ENCODE results near the gene SERTAD2. TPM values are rescaled to one million over a fixed set of nuclear protein-coding genes. Genes with fewer than 3 reads are reported as not detected.
A peak's percentile ranks its signal among the peaks of the same experiment; 100 is the strongest.

Gene SERTAD2
- total RNA-seq, 1 experiment from 2014 or later: 17.3 TPM

DNA sequence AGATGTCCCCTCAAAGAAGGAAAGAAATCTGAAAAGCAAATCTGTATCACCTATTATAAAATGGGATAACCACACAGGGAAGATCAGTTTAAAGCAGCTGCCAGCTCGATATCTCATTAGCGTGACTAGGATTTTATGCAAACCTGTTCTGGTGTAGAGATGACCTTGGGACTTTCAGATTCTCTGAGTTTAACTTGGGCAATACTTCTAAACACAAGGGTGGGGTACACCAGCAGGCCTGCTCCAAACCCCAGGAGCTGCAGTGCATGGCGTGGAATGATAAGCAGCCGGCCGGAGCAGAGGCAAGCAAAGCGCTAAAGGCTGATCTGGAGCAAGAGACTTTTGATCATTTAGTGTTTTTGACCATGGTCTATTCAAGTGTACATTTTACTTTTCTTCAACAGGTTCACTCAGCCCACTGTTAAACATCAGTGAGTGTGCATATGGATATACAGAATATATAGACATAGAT lies 4.7 kb downstream of the SERTAD2 start:
- no peak for DNase-seq (ENCODE audit: low read depth)

DNA sequence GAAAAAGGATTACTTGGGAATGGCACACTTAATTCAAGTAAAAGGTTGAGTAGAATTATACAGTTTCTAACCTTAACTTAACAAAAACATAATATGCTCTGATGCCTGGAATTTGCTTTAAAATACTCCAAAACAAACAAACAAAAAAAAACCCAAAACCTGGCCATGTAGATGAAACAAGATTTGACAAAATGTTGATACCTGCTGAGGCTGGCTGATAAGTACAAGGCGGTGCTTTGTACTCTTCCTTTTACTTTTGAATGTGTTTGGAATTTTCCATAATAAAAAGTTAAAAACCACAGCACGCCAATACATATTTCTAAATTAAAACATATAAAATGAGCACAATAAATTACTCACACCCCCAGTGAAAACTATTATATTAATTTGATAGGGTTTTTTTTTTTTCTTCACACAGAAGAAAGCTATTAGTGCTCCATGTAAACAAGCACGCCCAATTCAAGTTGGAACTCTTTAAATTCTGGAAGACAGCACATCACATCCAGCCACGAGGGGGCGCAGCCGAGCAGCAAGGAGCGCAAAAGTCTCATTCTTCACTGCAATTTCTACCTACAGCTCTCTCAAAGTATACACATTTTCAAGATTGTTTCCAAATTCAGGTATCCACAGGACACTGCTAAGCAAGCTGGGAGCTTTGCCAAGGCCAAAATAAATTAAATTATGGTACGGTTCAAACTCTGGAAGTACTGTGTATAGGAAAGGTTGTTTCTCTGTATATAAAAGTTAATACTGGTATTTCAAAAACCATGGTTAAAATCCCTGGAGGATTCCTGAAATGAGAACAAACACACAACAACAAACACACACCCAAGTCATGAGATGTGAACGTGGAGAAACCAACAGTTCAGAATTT lies 7.5 kb downstream of the SERTAD2 start:
- peak; percentile 64 for DNase-seq (ENCODE audit: low read depth)

DNA sequence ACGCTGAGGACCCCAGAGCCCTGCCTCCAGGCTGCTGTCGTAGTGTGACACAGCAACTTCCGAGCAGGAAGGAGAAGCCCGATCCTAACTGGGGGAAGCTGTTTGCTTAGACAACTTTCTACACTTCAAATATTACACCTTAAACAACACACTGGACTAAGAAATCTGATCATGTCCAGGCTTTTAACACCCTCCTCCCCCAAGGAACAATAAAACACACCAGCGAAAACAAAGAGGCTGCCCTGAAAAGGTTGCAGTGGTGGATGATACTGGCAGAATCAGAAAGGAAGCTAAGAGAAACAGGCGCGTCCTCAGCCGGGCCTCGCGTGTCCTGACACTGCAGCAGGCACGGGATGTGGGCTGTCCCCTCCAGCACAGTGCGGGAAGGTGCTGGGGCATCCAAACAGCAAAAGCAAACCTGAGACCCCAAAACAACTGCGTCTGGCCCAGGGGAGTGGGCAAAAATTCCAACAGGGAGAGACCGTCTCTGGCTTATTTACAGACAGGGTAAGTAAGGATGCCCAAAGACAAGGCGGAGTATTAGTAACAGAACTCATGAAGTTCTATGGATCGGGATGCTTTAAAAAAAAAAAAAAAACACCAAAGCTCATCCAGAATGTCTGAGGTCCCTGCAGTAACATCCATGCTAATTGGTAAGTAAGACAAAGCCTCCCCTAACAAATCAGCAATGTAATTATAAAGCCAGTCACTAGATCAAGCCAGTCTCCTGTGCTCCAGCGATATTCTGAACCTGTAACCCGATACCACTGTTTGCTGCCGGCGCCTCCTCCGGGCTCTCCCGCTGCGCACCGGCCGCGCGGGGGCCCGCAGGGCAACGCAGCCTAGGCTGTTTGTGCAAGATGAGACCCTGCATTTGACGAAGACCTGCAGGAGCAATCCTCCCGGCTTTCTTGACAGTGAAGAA lies 9.0 kb downstream of the SERTAD2 start:
- peak; percentile 69 for DNase-seq (ENCODE audit: low read depth)

DNA sequence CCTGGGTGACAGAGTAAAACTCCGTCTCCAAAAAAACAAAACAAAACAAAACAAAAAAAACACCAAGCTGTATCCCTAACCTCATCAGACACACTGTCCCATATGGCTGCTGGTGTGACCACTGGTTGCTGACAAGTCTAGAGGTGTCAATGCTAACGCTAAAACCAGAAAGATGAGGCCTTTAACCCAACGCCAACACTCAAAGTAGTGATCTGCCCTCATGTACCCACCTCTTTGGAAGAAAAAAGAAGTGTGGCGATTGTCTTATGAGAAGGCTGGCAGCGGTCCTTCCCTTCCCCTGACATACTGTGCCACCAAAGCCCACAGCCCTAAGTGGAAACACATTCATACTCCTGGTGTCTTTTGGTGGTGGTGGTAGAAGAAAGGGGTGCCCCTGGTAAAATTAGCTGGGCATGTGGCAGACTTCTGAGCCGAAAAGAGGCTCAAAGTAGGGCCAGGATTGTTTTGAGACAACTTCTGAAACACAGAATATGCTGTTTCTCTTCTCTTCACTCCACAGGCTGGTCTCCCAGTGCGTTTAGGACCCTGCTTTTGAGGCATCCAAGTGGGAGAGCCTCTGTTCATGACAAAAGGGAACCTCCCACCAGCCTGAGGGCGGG lies 9.8 kb downstream of the SERTAD2 start:
- no peak for DNase-seq (ENCODE audit: low read depth)

DNA sequence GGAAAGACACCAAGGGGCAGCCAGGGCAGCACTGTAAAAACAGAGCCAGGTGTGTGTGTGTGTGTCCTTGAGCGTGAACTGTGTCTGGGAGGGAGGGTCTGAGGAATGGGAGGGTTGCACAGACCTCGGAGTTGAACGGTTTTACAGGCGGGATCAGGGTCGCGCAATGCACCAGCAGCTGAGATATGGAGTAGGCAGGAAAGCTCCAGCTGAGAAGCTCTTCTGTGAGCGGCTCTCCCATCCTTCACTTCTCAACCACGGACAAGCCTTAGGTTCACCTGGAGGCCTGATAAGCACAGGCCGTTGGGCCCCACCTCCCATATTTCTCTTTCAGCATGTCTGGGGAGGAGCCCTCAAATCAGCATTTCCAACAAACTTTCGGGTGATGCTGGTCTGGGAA lies 12.1 kb downstream of the SERTAD2 start:
- no peak for DNase-seq (ENCODE audit: low read depth)

DNA sequence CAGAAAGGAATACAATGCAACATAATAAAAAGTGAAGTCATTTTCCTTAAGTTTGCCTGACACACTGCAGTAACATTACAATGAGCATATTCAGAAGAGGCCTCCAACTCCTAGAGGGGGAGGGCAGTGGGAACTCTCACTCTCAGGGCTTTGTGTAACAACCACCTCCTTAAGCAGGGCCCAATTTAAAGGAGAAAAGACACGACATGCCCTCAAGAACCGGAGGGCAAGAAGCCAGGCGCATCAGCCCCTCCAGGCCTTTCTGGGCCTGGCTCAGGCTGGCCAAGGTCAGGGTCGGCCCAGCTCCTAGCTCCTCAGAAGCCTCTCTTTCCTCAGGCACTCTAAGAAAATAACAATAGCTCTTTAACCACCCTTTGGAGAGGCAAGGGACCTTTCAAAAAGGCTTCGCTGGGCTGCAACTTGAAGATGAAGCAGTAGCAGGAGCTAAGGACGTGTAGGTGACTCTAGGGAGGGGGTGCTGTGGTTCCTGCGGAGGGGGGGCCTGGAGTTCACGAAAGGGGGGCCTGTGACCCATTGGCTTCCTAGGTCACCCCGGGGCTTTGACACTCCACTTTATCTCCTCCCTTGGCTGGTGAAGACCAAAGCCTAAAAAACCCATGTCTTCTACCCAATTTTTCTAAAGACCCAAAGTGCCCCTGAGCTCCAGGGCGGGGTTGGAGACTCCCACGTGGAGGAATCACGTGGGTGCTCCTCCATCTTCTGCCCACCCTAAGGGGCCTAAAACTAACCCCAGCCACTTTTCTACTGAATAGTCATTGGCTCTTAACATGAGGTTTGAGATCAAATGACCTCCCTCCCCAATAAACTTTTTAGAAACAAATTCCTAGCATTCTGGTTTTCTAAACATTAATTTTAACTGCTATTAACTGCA lies 13.3 kb downstream of the SERTAD2 start:
- DNase-seq (ENCODE audit: low read depth): no peak

DNA sequence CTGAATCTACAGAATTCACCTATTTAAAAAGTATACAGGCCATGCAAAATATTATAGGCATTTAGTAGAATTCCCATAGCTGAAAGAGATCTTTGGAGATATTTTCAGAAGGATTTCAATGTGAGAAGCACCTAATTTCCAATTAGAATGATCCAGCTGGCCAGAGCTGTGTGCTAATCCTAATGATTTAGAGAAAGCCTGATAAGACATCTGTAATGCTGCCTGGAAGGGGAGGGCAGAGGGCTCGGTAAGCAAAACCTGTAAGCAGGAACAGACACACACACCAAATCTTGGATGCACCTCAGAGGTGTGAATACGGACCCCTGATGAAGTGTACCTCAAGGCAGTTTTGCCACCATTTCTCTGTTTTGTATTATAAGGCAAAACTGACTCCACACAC lies 14.0 kb downstream of the SERTAD2 start:
- DNase-seq (ENCODE audit: low read depth): no peak

DNA sequence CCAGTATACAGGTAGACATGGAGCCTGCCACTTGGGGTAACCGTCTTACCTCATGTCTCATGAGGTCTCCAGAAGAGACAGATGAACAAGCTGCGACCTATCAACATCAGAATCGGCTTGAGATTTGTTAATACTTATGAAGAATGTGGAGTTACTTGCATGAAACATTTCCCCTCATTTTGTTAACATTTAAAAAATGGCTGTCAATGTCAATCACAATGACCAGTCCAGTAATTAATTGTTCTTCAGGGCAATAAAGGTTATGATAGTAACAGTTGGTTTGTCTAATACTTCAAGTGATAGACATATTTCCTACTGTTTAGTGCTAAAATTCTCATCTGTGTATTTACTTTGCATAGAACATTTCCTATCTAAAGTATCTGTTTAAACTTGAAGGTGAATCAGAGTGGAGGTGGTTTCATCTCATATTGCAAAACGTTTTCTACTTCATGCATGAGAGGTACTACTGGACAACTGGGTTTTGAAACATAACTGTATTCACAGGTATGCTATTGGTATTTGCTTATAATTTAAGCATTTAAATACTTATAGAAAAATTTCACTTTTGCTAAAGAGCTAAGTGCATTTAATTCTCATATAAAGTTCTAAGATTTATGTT lies 15.1 kb downstream of the SERTAD2 start:
- DNase-seq (ENCODE audit: low read depth): no peak

DNA sequence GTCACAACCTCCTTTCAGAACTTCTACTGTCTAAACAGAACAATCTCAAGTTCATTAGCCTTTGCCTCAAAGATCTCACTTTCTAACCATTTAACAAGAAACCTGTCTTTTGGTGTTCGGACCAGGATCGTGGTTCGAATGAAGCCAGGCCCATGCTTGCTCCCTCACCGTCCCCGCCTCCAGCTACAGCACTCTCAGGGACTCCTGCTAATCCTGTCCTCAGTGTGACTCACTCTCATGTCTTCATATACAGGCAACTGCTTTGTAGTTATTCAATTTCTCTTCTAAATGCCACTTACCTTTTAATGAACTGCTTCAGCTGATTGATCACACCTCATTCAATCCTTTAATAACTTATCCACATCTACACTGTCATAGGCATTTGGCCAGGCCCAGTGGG lies 15.8 kb downstream of the SERTAD2 start:
- DNase-seq (ENCODE audit: low read depth): no peak

DNA sequence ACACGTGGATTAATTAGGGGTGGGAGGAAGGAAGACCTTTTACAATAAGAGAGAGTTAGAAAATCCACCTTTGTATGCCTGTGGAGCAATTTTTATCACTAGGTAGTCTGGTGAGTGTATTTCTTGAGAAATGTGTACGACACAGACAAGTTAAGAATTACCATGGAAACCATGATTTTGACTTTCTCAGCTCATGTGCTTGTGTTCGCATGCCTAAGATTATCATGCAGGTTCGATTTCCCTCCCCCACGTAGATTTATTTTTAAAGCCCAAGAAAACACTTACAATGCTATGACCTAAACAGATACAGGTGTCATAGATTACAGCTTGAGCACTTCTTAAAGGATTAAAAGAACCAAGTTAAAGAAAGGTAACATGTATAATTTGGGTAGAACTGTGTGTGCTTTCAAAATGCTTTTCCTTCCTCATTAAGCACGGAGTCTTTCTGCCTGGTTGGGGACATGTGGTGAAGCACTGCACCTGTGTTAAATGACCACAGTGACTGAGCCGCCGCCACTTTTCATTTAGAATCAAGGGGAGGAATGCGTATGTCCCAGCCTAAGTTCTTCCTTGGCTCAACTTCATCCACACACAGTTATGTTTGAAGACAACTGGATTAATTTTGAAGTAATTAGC lies 16.6 kb downstream of the SERTAD2 start:
- no peak for DNase-seq (ENCODE audit: low read depth)

DNA sequence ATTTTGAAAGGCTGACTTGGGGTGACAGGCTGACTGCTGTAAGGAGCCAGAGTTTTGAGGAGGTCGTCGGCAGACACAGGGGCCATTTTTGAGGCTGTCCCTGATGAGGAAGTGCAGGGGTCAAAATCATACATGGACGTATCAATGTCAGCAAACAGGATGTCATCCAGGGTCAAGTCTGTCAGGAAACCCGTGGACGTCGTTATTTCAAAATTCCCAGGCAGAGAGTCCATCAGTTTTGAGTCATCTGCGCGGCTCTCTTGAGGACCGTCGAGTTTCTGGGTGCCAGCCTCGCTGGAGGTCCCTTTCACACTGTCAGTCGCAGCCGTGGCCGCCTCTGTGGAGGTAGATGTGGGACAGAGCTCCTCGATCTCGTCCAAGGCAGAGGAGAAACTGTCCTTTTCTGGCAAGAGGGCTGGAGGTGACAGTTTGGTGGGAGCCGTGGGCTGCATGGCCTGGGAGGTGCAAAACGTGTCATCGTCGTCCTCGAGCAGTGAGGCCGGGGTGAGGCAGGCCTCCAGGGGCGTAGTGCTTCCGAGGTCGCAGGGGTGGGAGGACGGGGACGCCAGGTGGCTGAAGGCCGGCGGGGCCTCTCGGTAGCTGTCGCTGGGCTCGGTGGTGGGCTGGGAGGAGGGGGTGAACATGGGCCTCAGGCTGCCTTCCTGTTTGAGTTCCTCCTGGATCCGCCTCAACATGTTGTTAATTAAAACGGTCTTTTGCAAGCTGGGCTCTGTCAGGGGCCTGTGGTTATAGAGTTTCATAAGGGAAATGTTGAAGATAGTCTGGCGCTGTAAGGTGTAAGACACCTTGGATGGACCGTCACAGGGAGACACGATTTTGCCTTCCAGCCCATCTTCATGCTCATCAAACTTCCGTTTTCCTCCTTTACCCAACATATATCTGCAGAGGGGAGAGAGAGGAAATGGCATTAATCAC lies 17.5 kb downstream of the SERTAD2 start:
- DNase-seq (ENCODE audit: low read depth): no peak

DNA sequence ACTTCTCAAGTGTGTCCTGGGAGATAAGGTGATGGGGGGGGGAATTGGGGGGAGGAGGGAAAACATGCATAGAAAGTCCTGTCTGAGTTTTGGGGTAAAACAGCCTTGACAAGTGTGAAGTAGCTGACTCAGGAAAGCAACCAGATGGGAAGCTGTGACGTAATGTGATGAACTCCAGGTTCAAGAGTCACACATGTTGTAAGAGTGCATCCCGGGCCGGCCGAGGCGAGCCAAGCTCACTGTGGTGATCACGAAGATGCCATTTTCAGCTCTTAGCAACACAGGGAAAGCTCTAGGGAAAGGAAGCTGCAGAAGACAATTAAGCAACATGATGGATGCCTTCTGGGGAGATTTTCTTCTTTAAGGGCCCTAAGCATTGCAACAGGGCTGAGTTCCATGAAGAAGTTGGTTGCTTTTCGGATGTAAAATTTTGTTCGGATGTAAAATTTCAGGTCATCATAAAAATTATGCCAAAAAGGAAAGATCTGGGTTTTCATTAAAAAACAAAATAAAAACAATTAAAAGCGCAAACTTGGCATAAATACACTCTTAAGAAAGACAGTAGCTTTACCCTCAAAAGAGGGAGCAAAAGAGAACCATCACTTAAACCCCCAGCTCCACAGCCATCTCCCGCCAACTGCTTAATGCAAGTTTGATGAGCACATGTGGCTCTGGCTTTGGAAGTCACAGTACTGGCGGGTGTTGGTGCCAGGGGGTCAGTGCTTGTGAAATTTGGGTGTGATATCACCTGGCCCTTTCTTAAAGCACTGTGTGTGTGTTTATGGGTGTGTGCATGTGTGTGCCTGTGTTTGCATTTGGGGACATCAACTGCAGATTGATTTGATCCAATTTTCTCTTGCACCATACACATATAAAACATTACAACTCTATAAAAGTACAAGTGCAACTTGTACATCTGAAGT lies 19.1 kb downstream of the SERTAD2 start:
- no peak for DNase-seq (ENCODE audit: low read depth)

DNA sequence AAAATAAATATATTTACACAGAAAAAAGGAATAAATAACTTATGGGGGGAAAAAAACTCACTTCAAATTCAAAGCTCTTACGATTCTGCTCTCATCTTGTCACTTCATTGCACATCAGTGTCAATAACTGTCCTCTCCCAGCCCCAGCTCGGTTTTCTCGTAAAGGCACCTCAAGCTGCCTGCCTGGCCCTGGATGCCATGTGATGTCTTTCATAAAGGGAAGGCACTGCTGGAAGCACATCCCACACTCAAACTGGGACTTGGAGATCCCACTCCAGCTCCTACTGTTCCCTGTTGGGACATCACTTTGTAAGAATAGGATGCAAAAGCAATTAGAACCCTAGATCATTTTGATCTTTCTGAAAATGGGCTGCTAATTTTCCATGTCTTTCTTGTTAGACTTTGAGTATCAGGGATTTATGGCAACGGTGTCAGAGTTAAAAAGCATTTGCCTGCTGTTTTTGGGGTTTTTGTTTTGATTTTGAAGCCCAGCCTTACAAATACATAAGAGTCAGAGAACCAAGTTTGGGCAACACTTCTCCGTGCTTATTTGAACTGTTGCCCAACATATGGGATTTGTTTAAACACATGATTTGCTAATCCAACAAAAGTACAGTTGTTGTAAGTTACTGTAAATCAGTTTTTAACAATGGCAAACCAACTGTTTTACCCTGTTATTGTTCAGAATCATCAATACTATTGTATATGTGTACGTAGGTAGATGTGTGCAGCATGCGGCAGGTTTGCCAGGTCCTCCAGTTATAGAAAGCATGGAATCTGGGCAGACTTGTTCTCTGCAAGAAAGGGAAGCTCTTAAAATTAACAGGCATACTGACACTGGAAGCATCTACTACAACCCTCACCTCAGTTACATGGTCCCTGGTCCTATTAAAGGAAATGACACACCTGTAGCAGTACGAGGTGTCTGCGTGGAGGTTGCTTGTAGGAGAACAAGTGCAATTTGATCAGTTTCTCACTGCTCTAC lies 20.6 kb downstream of the SERTAD2 start:
- no peak for DNase-seq (ENCODE audit: low read depth)

DNA sequence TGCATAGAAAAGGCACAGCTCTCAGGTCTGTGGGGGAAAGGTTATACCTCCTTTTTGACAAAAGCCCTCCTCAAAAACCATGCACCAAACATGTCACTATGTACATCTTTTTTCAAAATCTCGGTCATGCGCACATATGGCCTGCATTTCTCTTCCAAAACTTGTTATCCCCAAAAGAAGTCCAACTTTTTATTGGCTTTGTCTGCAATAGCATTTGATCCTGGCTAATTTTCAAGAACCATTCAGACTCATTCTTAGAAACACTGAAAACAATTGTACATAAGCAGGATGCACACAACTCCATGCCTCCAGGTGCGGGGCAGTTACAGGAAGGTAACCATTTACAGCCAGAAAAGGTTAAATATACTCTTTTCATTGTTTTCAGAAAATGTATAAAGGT lies 21.9 kb downstream of the SERTAD2 start:
- no peak for DNase-seq (ENCODE audit: low read depth)

DNA sequence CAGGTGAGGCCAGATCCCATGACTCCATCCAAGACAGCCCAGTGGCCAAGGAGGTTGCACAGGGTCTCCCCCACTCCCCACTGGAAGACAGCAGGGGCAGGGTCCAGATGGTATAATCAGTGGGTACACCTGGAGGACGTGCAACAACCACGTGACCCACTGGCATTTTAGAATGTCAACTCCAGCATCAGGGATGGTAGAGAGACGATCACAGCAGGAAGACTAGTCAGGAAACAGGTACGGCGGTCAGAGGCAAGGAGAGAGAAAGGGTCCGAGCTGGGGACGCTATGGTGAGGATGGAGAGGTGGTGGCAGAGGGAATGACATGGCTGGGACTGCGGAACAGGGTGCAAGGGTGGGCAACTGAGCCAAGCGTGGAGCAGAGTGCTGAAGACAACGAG lies 23.0 kb downstream of the SERTAD2 start:
- DNase-seq (ENCODE audit: low read depth): no peak

DNA sequence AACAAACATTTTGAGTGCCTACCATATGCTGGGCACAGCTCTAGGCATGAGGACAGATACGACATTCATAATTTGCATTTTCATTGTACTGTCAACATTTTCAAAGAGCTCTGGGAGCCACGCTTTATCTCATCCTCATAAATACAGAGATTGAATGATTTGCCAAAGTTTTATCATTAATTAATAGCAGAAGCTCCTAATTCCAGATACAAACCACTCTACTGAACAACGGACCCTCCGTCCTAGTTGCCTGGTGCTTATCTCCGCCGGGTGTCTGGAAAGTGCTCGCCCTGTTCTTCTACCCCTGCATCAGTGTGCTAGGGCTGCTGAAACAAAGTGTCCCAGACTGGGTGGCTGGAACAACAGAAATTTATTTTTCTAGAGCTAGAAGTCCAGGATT lies 23.8 kb downstream of the SERTAD2 start:
- no peak for DNase-seq (ENCODE audit: low read depth)
